ENCODE data around the gene CNTRL. TPM values are rescaled to one million over a fixed set of nuclear protein-coding genes. Genes with fewer than 3 reads are reported as not detected.
"Not testable (repeated sequence)": the region's sequence is repeated elsewhere in the genome, so short reads cannot be mapped to it uniquely, and the experiment has no call there.

Gene CNTRL
- total and polyA plus RNA-seq, 8 donors = 4.4 to 27.4 (median 11.2) TPM

- no peak for DNase-seq
- Histone ChIP-seq H3K27ac (no peak overlapping the region), H3K27me3 (no peaks in the 10 kb centered on the region), H3K4me3 (no peak overlapping the region), H3K4me1 (peaks cover 0 to 8% (median 4%) of the 10 kb centered on the region in 4 donors), H3K36me3 (peaks cover 41 to 98% (median 95%) of the 10 kb centered on the region in 4 donors), H3K9me3 (no peaks in the 10 kb centered on the region)
- WGBS, 5 donors = 88 to 100% (median 94%) methylated on average over 1 of the region's 1 CpG
- TF ChIP-seq CTCF (IDR thresholded peaks at IDR 0.05) = no peak
- intact Hi-C loops (cut with DNase I; ENCODE audit: low total_unique reads) = no loop called here
Measured at GRCh38 chr9:121172726-121173487, 98.2 kb downstream of the CNTRL start.

- H3K9me3 ChIP-seq = no peaks in the 10 kb centered on the region
- intact Hi-C loops (cut with DNase I; ENCODE audit: low total_unique reads) = no loop called here
- no peaks in the 10 kb centered on the region for H3K27me3 ChIP-seq
- 91 to 98% (median 96%) methylated on average over 7 of the region's 7 CpGs for WGBS, 5 donors
- DNase-seq = no peak
- H3K4me1 ChIP-seq = peaks cover 0 to 9% (median 4%) of the 10 kb centered on the region in 4 donors
- no peak overlapping the region for H3K27ac ChIP-seq
- TF ChIP-seq POLR2A (IDR thresholded peaks at IDR 0.05) (no peak), EP300 (IDR thresholded peaks at IDR 0.05) (no peak)
- H3K36me3 ChIP-seq = peaks cover 35 to 98% (median 95%) of the 10 kb centered on the region in 4 donors
- no peak overlapping the region for H3K4me3 ChIP-seq
Measured at GRCh38 chr9:121173501-121173900, 98.7 kb downstream of the CNTRL start.

- no peak for TF ChIP-seq CTCF (IDR thresholded peaks at IDR 0.05)
- TF ChIP-seq POLR2AphosphoS5 (IDR thresholded peaks at IDR 0.05) = no peak
- TF ChIP-seq POLR2A (IDR thresholded peaks at IDR 0.05) = no peak
- no peak for TF ChIP-seq EP300 (IDR thresholded peaks at IDR 0.05)
- H3K4me3 ChIP-seq = no peak overlapping the region
- intact Hi-C loops (cut with DNase I; ENCODE audit: low total_unique reads) = no loop called here
- WGBS, 5 donors = 68 to 84% (median 81%) methylated on average over 6 of the region's 6 CpGs
- DNase-seq = no peak
- peaks cover 14 to 92% (median 77%) of the 10 kb centered on the region in 4 donors for H3K36me3 ChIP-seq
- no peak overlapping the region for H3K27ac ChIP-seq
- H3K27me3 ChIP-seq = no peaks in the 10 kb centered on the region
- peaks cover 8 to 50% (median 32%) of the 10 kb centered on the region in 4 donors for H3K4me1 ChIP-seq
- no peaks in the 10 kb centered on the region for H3K9me3 ChIP-seq
Measured at GRCh38 chr9:121178676-121179372, 104.1 kb downstream of the CNTRL start.

GRCh38 chr9:121179373-121179721 is 104.6 kb downstream of the CNTRL start:
- WGBS, 5 donors = 41 to 72% (median 58%) methylated on average over 1 of the region's 1 CpG
- peaks cover 8 to 55% (median 34%) of the 10 kb centered on the region in 4 donors for H3K4me1 ChIP-seq
- DNase-seq; H3K4me3 ChIP-seq; H3K9me3 ChIP-seq; H3K27me3 ChIP-seq; H3K27ac ChIP-seq; intact Hi-C loops (cut with DNase I; ENCODE audit: low total_unique reads): not testable (repeated sequence)
- H3K36me3 ChIP-seq = peaks cover 12 to 92% (median 72%) of the 10 kb centered on the region in 4 donors

- 68 to 84% (median 76%) methylated on average over 3 of the region's 3 CpGs for WGBS, 5 donors
- H3K4me1 ChIP-seq = peaks cover 10 to 62% (median 41%) of the 10 kb centered on the region in 4 donors
- H3K36me3 ChIP-seq = peaks cover 9 to 88% (median 65%) of the 10 kb centered on the region in 4 donors
- H3K27ac ChIP-seq = no peak overlapping the region
- DNase-seq = no peak
- no peaks in the 10 kb centered on the region for H3K9me3 ChIP-seq
- TF ChIP-seq EP300 (IDR thresholded peaks at IDR 0.05) (no peak), CTCF (IDR thresholded peaks at IDR 0.05) (no peak), POLR2A (IDR thresholded peaks at IDR 0.05) (no peak), POLR2AphosphoS5 (IDR thresholded peaks at IDR 0.05) (no peak)
- H3K27me3 ChIP-seq = no peaks in the 10 kb centered on the region
- intact Hi-C loops (cut with DNase I; ENCODE audit: low total_unique reads) = no loop called here
- H3K4me3 ChIP-seq = no peak overlapping the region
Measured at GRCh38 chr9:121179930-121180681, 105.4 kb downstream of the CNTRL start.

All from stomach (tissue), 9 donors.